H1 (cell line): ENCODE results near the gene MACROD1.

Experiments used
- CREB1 ChIP-seq: IDR thresholded peaks from 2 replicates; pipeline ENCODE4 v1.6.1; 2012; ENCODE audit warnings: inconsistent platforms
- EP300 ChIP-seq, 2 experiments: IDR thresholded peaks; 1 replicate in 1 of 2; 2 replicates in 1 of 2; pipeline ENCODE4 v1.6.1; 2011 to 2012; ENCODE audit warnings: low read depth in 2 of 2, low read length in 2 of 2, mild to moderate bottlenecking in 2 of 2, borderline replicate concordance in 1 of 2, inconsistent platforms in 1 of 2, moderate library complexity in 1 of 2
- NANOG ChIP-seq: IDR thresholded peaks from 2 replicates; pipeline ENCODE4 v1.6.1; 2011; ENCODE audit warnings: low read length, low read depth, mild to moderate bottlenecking, inconsistent platforms; ENCODE audit not compliant: insufficient read depth, poor library complexity, severe bottlenecking
- PHF8 ChIP-seq: fragments of 200-600 bp; sonication (generic); conservative IDR thresholded peaks from 2 replicates; pipeline ENCODE4 v1.7.1; 2012; ENCODE audit warnings: low read depth, mild to moderate bottlenecking, inconsistent platforms, low read length, moderate library complexity
- TF ChIP-seq, protein P1 (sequence below), 3 experiments: IDR thresholded peaks; 1 replicate in 2 of 3; 2 replicates in 1 of 3; pipeline versions ENCODE4 v1.5.1 to v1.6.1; 2011; ENCODE audit warnings: low read length in 3 of 3, mild to moderate bottlenecking in 3 of 3, inconsistent platforms in 2 of 3, low read depth in 1 of 3, moderate library complexity in 1 of 3; ENCODE audit not compliant: insufficient read depth in 1 of 3; ENCODE audit errors: control extremely low read depth in 1 of 3

DNA sequence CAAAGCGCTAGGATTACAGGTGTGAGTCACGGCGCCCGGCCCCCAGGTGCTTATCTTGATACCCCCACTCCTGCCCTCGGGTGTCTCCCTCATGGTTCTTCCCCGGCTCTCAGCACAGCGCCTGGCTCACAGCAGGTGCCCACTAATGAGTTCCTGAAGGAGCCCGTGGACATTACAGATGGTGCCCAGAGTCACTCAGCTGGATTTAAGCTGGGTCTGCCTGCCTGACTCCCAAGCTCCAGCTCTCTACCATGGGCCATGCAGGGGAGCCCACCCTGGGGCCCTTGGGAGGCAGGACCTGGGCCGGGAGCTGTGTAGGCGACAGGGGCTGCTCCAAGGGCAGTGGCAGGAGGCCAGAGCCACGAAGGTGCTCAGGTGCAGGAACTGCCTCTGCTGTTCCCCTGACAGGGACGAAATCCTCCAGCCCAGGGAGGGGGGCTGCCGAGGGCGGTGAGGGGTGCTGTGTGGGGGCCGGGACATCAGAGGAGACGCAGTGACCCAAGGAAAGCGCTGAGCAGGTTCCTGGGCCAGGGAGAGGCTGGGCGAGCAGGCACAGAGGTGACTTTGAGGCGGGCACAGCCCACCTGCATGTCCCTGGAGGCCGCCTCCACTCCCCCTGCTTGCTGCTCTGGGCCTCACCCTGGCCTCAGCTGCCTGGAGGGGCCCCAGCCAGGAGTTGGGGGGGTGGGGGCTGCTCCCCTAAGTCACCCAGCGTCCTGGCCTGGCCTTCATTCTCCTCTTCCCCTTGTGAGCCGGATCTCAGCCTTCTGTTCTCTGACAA is 144.7 kb downstream of the MACROD1 start:
- TF ChIP-seq, protein P1, sequence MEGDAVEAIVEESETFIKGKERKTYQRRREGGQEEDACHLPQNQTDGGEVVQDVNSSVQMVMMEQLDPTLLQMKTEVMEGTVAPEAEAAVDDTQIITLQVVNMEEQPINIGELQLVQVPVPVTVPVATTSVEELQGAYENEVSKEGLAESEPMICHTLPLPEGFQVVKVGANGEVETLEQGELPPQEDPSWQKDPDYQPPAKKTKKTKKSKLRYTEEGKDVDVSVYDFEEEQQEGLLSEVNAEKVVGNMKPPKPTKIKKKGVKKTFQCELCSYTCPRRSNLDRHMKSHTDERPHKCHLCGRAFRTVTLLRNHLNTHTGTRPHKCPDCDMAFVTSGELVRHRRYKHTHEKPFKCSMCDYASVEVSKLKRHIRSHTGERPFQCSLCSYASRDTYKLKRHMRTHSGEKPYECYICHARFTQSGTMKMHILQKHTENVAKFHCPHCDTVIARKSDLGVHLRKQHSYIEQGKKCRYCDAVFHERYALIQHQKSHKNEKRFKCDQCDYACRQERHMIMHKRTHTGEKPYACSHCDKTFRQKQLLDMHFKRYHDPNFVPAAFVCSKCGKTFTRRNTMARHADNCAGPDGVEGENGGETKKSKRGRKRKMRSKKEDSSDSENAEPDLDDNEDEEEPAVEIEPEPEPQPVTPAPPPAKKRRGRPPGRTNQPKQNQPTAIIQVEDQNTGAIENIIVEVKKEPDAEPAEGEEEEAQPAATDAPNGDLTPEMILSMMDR (IDR thresholded peaks at IDR 0.05; ENCODE audit: control extremely low read depth in 1 of 3, insufficient read depth in 1 of 3, low read depth in 1 of 3, low read length in 3 of 3), result peak in 1 of 3 experiments; percentile 11; a peak in 1 of 4 replicates
- no peak for TF ChIP-seq PHF8
- TF ChIP-seq CREB1, result no peak
- no peak for TF ChIP-seq NANOG
- TF ChIP-seq EP300 (IDR thresholded peaks at IDR 0.05; ENCODE audit: borderline replicate concordance in 1 of 2, low read depth in 2 of 2, low read length in 2 of 2), result no peak
